HG02623 (cell line): ENCODE results near the gene ALG3.

Source experiments
- ATAC-seq: cut with Tn5 transposase; IDR thresholded peaks from one replicate; pipeline ENCODE4 v1.9.1; 2021; ENCODE audit warnings: moderate library complexity; ENCODE audit not compliant: unreplicated experiment

ALG3 gene

DNA sequence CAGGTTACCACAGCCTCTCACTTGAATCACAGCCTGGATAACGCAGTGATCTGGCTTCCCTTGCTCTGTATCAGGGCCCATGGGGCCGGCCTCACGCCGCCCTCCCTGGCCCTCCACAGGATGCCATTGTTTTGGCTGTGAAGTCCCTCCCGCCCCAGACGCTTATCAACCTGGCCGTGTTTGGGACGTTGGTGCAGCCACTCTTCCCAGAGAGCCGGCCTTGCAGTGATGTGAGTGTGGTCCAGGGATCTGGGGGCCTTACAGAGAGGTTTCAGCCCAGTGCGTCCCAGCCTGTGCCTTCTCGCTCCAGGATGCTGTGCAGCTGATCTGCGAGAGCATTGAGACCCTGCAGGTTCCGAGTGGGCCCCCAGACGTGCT is 12.7 kb downstream of the ALG3 start:
- ATAC-seq, result no peak

DNA sequence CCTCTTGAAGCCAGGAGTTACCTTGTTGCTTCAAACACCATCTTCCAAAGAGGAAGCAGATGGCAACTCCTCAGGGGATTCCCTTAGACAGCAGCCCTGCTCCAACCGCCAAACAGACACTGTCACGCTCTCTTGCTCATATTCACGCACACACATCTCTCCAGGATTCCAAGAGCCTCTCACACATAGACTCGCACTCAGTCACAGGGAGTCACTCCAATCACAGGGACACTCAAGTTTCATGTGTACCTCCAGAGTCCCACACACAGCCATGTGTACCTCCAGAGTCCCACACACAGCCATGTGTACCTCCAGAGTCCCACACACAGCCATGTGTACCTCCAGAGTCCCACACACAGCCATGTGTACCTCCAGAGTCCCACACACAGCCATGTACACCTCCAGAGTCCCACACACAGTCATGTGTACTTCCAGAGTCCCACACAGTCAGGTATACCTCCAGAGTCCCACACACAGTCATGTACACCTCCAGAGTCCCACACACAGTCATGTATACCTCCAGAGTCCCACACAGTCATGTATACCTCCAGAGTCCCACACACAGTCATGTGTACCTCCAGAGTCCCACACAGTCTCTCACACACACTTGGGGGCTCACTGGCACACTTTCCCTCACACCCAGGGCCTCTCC is 13.3 kb downstream of the ALG3 start:
- ATAC-seq, result no peak

DNA sequence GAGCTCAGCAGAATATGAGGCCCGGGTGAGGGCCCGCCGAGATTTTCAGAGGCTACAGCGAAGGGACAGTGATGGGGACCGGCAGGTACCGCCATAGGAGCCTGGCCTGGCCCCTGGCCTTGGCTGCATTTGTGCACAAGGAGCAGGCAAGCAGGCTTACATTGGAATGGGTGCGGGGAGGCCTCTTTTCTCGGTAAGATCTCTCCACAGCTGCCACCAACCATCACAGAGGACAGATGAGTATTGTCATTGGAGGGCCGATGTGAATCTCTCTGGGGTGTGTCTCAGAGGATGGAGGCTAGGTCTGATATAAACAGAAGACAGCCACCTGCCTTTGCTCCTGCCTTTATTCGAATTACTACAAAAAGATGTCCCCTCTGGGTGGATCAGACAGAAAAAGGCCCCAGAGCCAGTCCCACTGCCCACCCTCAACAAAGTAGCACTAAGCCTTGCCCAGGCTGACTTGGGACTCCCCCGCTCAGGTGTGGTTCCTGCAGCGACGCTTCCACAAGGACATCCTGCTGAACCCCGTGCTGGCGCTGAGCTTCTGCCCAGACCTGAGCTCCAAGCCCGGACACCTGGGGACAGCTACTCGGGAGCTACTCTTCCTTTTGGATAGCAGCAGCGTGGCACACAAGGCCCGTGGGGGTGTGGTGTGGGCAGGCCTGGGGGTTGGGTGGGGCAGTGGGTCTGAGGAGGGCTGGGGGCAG is 13.9 kb downstream of the ALG3 start:
- ATAC-seq, result no peak

DNA sequence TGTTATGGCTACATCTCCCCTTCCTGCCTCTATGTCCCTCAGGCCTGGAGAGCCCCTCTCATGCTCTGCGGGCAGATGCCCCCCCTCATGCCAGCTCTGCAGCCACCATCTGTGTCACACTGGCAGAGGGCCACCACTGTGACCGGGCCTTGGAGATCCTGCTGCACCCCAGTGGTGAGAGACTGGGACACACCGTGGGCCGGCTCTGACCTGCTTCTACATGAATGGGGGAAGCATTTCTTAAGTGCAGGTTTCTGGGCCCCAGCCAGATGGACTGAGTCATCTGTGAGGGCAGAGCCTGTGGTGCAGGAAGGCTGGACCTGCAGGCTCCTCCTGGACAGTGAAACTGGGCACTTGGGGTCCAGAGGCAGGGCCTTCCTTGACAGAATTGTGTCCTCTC is 14.5 kb downstream of the ALG3 start:
- no peak for ATAC-seq

DNA sequence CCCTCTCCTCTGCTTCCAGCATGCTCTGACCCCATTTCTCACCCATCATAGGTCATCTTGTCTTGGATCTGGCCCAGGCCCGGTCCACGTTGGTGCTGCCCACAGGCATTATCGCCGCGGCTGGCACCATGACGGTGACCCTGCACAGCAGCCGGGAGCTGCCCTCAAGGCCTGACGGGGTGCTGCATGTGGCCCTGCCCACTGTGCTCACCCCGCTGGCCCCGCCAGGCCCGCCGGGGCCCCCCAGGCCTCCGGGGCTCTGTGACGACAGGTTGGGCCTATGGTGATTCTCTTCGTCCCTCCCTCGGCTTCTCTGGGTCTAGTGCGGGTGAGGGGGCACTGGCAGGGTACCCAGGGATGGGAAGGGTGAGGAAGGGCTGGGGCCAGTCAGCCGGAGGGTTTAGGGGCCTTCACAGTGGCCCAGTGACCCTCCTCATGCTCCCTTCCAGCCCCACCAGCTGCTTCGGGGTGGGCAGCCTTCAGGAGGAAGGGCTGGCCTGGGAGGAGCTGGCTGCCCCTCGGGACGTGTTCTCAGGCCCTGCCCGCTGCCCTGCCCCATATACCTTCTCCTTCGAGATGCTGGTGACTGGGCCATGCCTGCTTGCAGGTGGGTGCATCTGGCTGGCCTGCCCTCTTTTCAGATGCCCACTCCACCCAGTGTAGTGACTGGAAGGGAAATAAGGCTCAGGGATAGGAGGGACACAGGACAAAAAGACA is 15.5 kb downstream of the ALG3 start:
- ATAC-seq, result no peak

DNA sequence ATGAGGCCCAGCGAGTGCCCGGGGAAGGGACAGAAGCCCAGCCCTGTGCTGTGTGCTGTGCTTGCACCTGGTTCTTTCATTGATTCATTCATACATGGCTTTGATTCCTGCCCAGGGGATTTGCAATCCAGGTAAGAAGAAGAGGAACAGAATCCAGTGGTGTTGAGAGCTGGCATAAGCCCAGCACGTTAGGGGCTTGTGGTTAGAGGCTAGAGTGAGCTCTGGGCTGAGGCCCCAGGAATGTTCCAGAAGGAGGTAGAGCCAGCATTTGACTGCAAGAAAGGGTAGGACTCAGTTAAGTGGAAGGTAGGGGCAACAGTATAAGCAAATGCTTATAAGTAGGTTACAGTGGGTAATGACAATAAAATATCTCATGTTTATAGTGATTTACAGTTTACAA is 17.1 kb downstream of the ALG3 start:
- no peak for ATAC-seq

DNA sequence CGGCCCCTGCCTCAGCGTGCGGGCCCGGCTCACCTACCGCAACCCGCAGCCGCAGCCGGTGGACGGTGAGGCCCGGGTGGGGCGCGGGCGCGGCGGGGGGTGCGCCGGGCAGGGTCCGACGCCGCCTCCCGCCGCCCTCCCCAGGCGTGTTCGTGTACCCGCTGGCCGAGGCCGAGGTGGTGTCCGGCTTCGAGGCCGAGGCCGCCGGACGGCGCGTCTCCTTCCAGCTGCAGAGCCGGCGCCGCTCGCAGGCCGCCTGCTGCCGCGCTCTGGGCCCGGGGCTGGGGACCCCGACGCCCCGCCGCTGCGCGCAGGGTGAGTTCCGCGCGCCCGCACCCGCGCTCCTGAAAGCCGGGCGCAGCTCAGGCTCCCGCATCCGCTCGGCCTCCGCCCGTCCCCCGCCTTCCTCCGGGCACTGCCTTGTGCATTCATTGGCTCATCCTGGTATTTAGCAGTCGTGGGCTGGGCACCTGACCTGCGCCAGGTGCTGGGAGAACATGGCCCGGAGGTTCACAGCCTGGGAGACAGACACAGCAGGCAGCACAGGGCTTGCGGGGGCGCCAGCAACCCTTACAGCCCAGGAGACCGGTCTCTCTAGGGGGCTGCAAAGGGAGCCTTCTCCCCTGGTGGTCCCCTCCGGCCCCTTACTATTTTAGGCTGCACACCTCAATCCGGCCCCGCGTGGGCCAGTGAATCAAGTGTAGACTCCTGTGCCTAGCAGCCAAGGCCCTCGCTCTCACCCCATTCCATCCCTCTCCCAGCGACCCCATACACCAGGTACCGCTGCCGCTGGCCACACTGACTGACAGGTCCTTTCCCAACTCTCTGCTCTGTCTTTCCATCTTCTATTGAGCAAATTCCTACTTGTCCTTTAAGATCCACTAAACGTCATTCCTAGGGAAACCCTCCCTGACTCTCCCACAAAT is 17.9 kb downstream of the ALG3 start:
- no peak for ATAC-seq

DNA sequence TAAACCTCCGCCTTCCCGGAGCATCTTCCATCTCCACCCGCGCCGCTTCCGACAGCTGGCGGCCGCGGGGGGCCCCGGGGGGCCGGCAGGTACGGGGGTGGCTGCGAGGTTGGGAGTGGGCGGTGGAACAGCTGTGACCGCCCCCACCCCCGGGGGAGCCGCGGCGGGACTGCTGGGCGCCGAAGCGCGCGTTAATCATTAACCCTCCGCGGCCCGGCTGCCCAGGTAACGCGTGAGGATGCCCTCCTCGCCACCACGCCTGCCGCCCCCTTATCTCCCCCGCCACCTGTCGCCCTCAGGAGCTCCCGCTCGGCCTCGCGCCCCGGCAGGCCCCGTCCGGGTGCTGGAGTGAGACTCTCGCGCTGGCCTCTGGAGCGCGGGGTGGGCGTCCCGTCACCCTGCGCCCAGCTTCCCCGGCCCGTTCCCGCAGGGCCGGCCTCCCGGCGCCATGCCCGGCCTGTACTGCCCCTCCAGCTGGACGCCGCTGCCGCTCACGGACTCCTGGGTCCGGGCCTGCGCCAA is 18.6 kb downstream of the ALG3 start:
- ATAC-seq, result no peak

DNA sequence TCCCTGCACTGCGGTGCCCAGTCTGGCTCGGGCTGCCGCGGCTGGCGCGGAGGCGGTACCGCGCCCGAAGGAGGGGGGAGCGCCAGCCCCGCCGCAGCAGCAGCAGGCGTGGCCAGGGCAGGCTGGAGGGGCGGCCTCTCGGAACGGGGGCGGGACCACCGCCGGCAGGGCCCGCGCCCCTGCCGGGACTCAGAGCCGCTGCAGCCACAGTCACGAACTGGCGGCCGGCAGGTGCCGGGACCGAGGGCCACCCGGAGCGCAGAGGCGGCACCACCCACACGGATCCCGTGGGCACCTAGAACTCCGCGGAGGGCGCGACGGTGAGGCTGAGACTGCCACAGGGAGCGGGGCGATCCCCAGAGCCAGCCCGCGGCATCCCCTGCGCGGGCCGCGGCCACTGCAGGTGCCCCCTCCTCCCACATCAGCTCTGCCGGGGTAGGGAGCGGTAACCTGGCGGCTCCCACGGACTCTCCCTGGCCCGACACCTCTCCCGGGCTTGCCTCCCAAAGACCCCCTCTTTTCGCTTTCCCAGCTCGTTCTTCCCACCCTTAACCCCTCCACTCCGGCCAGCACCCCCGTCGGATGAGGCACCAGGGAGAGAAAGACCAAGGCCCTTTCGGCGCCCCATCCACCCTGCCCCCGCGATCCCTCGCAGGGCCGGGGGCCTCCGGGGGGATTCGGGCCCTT is 19.2 kb downstream of the ALG3 start, which contains the start of gene VWA5B2:
Gene VWA5B2, plus strand, starts transcription at position 192 of the 687 bp plus-strand sequence. CDS start 944 bp downstream, outside the sequence.
- ATAC-seq, result peak; percentile 53

DNA sequence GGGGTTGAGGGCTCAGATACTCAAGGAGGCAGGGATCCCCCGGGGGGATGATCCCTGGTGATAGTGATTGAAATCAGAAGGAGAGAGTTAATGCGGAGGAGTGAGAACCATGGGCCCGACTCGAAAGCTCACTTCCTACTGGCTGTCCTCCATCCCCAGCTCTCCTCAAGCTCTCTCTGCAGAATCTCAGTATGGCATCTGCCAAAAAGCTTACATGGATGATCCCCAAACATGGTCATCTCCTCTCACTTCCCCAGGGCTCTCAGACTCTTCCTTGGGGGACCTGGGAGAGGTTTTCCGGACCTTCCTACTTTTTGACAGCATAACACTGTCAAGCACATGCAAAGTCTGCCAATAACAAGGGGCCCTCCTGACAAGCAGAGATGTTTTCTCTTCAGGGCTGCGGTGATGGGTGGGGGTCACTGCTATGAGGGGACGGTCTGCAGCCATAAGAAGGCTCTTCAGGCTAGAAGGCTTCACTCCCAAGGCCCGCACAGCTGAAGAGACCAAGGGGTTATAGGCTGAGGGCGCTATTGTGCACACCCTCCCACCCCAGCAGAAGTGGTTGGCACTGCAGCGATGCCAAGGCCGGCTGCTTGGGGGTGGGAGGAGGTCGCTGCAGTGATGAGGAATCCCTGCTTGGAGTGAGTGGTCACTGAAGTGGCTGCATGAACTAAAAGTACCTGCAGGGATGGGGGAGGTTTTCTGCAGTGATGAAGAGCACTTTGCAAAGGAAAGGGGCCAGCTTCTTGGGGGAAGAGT is 20.2 kb downstream of the ALG3 start:
- no peak for ATAC-seq

DNA sequence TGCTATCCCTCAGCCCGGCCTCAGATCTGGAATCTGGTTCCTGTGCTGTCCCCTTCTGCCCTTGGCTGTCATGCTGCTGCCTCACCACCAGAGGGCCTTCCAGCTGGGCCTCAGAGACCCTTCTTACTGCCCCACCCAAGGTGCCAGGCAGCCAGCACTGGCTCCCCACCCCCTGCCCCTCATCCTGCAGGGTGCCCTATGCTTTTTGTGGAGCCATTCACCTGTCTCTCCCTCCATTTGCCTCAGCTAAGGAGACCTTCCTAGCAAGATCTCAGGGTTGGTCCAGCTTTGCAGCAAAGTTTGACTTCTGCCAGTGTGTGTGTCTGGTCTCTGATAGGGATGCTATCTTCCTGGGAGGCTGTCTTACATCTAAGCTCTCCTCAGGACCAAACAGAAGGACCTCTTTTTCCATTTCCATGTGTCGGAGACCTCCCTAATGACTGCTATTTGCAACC is 21.3 kb downstream of the ALG3 start:
- no peak for ATAC-seq

DNA sequence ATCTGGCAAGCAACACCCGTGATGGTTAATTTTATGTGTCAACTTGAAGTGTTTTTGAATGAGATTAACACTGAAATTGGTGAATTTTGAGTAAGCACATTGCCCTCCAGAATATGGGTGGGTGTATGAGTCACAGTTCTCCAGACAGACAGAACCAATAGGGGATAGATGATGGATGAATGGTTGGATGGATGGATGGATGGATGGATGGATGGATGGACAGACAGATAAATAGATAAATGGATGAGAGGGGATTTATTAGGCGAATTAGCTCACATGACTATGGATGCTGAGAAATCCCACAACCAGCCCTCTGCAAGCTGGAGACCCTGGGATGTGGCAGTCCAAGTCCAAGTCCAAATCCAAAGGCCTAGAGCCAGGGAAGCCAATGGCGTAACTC is 24.8 kb downstream of the ALG3 start:
- ATAC-seq, result no peak

DNA sequence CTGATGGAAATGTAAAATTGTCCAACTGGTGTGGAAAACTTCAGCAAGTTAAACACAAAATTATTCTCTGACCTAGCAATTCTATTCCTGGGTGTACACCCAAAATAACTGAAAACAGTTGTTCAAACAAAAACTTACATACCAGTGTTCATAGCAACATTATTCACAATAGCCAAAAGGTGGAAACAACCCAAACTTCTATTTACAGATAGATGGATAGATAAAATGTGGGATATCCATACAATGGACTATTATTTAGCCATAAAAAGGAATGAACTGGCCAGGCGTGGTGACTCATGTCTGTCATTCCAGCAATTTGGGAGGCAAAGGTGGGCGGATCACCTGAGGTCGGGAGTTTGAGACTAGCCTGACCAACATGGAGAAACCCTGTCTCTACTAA is 26.2 kb downstream of the ALG3 start:
- ATAC-seq, result no peak

DNA sequence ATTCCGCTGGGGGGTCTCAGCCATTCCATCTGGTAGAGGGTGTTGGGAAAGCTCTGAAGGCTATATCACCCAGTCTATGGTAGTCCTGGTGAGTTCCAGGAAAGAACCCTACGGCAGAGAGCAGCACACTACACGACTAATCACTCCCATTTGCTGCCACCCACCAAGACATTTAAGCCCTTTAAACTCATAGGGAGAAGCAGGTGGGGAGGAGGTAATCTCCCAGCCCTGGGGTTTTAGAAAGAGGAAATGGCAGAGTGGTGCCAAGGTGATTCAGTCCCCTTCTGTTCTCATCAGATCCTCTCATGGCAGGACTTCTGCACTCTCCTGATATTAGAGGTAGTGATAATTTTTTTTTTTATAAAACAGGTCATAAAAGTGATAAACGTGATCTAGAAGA is 29.9 kb downstream of the ALG3 start:
- no peak for ATAC-seq

DNA sequence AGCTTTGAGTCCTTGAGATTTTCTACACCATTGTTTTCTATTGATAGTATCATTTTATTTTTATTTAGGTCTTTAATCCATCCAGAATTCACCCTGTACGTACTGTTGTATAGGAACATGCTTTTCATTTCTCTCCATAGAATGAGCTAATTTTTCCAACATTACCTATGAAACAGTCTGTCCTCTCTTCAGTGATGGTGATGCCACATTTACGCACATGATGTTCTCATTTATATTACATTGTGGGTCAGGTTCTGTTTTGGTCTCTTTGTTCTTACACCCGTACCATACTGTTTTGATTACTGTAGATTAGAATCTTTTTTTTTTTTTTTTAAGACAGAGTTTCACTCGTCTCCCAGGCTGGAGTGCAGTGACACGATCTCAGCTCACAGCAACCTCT is 37.0 kb downstream of the ALG3 start:
- ATAC-seq, result no peak

DNA sequence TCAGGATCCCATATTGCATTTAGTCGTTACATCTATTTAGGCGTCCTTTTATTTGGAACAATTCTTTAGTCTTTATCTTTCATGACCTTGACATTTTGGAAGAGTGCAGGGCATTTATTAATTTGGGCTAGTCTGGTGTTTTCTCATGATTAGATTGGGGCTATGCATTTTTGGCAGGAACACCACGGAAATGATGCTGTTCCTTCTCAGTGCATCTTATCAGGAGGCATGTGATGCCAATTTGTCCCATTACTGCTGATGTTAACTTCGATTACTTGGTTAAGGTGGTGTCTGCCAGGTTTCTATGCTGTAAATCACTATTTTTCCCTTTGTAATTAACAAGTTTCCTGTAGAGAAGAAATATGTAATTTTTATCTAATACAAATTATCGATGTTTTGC is 37.5 kb downstream of the ALG3 start:
- ATAC-seq, result no peak

DNA sequence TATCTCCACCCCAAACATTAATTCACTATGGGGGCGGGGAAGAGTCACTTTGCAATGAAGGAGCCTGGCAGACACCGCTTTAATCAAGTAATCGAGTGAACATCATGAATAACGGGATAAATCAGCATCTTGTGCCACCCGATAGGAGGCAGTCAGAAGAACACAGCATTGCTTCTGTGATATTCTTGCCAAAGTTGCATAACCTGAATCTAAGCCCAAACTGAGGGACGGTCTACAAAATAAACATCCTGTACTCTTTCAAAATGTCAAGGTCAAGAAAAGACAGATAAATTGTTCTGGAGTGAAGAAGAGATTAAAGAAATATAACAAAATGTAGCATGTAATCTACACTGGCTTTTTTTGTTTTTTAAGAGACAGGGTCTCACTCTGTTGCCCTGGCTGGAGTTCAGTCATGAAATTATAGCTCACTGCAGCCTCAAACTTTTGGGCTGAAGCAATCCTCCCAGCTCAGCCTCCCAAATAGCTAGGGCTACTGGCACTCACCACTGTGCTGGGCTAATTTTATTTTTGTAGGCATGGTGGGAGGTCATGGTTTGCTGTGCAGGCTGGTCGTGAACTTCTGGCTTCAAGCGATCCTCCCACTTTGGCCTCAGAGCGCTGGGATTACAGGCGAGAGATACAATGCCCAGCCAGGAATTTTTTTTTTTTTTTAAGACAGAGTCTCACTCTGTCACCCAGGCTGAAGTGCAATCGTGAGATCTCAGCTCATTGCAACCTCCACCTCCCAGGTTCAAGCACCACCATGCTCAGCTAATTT is 39.4 kb downstream of the ALG3 start:
- no peak for ATAC-seq

DNA sequence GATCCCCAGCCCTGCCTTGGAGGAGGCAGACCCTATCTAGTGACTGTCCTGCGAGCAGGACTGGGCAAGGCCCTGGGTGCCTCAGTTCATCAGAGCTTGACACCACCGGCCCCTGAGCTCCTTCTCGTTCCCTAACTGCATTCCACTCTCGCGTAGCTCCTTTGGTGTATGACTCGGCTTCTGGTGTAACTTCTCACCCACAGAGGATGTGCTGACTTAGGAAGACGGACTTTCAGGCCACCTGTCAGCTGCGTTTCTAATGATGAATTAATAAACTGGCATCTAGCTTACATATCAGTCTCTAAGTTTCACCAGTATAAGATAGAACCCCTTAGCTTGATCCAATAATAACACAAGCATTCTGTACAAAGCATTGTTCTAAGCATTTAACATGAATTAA is 45.2 kb downstream of the ALG3 start:
- no peak for ATAC-seq

DNA sequence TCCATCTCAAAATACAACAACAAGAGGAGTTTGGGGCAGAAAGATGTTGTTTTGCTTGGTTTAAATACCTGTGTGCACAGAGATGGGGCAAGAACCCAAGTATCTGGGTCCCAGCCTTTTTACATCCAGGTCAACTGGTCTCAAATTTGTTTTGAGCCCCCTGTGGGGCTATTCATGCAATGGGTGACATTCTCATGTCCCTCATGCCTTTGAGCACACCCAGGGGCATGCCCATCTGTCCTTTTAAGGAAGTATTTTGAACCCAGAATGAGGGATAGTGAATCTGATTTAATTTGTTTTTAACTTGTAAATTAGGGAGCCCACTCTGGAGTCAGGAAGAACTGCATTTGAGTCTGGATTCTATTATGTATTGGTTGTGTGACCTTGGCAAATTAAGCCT is 47.9 kb downstream of the ALG3 start:
- ATAC-seq, result no peak
